PFSK-1 (cell line): Measurements from ENCODE around the gene SMARCC1.

ENCODE experiments used
- FOXP2 ChIP-seq: optimal IDR thresholded peaks from 2 replicates; pipeline ENCODE3; 2011; ENCODE audit warnings: borderline replicate concordance, control low read depth, inconsistent platforms; ENCODE audit not compliant: insufficient read depth; ENCODE audit errors: extremely low read length, extremely low read depth
- POLR2AphosphoS5 ChIP-seq: IDR thresholded peaks from 2 replicates; pipeline ENCODE4 v1.6.1; 2012; ENCODE audit warnings: low read depth, mild to moderate bottlenecking, control low read depth, low read length, moderate library complexity
- SIN3A ChIP-seq: IDR thresholded peaks from 2 replicates; pipeline ENCODE4 v1.6.1; 2012; ENCODE audit warnings: mild to moderate bottlenecking, low read length, moderate library complexity, borderline replicate concordance; ENCODE audit not compliant: insufficient read depth
- TAF1 ChIP-seq: IDR thresholded peaks from 2 replicates; pipeline ENCODE4 v1.6.1; 2012; ENCODE audit warnings: low read length, control low read depth, borderline replicate concordance; ENCODE audit not compliant: insufficient read depth
- TF ChIP-seq, protein P1 (sequence below), 2 experiments: IDR thresholded peaks; 2 replicates each; pipeline versions ENCODE4 v1.6.1 to v1.8.0; 2011 to 2012; ENCODE audit warnings: low read depth in 2 of 2, low read length in 2 of 2, control low read depth in 1 of 2, inconsistent platforms in 1 of 2, mild to moderate bottlenecking in 1 of 2, moderate library complexity in 1 of 2; ENCODE audit not compliant: insufficient read depth in 1 of 2

Gene SMARCC1

DNA sequence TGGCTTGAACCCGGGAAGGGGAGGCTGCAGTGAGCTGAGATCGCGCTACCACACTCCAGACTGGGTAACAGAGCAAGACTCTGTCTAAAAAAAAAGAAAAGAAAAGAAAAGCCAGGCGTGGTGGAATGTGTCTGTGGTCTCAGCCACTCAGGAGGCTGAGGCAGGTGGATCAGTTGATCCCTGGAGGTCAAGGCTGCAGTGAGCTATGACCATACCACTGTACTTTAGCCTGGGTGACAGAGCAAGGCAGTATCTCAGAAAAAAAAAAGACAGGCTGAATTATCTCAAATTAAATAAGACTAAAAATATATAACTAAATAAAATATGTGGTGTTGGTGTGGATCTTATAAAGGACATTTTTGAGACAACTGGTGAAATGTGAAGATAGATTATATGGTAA is 20.6 kb downstream of the SMARCC1 start:
- TF ChIP-seq FOXP2 (no peak), TAF1 (no peak), SIN3A (no peak), POLR2AphosphoS5 (no peak)
- TF ChIP-seq, protein P1, sequence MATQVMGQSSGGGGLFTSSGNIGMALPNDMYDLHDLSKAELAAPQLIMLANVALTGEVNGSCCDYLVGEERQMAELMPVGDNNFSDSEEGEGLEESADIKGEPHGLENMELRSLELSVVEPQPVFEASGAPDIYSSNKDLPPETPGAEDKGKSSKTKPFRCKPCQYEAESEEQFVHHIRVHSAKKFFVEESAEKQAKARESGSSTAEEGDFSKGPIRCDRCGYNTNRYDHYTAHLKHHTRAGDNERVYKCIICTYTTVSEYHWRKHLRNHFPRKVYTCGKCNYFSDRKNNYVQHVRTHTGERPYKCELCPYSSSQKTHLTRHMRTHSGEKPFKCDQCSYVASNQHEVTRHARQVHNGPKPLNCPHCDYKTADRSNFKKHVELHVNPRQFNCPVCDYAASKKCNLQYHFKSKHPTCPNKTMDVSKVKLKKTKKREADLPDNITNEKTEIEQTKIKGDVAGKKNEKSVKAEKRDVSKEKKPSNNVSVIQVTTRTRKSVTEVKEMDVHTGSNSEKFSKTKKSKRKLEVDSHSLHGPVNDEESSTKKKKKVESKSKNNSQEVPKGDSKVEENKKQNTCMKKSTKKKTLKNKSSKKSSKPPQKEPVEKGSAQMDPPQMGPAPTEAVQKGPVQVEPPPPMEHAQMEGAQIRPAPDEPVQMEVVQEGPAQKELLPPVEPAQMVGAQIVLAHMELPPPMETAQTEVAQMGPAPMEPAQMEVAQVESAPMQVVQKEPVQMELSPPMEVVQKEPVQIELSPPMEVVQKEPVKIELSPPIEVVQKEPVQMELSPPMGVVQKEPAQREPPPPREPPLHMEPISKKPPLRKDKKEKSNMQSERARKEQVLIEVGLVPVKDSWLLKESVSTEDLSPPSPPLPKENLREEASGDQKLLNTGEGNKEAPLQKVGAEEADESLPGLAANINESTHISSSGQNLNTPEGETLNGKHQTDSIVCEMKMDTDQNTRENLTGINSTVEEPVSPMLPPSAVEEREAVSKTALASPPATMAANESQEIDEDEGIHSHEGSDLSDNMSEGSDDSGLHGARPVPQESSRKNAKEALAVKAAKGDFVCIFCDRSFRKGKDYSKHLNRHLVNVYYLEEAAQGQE (IDR thresholded peaks at IDR 0.05; ENCODE audit: insufficient read depth in 1 of 2, low read depth in 2 of 2, low read length in 2 of 2) = no peak

DNA sequence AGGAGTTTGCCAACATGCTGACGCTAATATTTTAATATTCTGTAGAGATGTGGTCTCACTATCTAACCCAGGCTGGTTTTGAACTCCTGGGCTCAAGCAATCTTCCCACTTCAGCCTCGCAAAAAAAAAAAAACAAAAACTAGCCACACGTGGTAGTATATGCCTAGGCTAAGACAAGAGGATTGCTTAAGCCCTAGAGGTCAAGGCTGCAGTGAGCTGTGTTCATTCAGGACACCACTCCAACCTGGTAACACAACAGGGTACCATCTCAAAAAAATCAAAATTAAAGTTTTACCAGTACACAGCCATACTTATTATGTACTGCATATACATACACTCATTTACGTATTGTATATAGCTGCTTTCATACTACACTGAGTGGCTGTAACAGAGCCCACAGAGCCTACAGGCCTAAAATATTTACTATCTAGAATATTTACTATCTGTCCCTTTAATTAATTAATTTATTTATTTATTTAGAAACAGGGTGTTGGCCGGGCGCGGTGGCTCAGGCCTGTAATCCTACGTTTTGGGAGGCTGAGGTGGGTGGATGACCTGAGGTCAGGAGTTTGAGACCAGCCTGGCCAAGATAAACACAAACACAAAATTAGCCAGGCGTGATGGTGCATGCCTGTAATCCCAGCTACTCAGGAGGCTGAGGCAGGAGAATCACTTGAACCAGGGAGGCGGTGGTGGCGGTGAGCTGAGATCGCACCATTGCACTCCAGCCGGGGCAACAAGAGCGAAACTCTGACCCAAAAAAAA is 23.2 kb downstream of the SMARCC1 start:
- TF ChIP-seq POLR2AphosphoS5 = no peak

DNA sequence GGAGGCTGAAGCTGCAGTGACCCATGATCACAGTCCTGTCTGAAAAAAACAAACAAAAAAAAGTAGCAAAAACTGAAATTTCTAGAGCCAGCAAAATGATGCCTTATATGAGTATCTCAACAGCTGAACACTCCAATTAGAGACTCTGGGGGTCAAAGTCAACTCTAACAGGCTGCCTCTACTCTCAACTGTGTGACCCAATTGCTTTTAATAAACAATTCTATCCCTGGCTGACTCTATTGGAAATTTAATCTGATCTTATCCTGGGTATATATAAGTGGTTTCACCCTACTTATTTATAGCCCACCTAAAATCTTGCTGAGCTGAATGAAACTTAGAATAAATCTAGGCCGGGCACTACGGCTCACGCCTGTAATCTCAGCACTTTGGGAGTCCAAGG is 29.0 kb downstream of the SMARCC1 start:
- TF ChIP-seq POLR2AphosphoS5 (no peak), SIN3A (no peak), TAF1 (no peak), FOXP2 (no peak)
- TF ChIP-seq, protein P1 (IDR thresholded peaks at IDR 0.05; ENCODE audit: insufficient read depth in 1 of 2, low read depth in 2 of 2, low read length in 2 of 2) = no peak

DNA sequence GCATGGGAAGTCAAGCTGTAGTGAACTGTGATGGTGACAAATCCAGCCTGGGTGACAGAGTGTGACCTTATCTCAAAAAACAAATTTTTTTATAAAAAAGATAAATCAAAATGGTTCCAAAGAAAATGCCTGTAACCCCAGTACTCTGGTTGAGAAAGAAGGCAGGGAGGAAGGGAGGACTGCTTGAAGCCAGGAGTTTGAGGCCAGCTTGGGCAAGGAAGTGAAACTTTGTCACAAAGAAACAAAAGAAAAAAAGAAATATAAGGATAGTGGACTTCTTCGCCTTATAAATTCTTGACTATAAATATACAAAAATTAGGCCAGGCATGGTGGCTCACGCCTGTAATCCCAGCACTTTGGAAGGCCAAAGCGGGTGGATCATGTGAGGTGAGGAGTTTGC is 34.1 kb downstream of the SMARCC1 start:
- TF ChIP-seq TAF1 = no peak
- TF ChIP-seq POLR2AphosphoS5 = no peak
- no peak for TF ChIP-seq SIN3A
- TF ChIP-seq, protein P1 (IDR thresholded peaks at IDR 0.05; ENCODE audit: insufficient read depth in 1 of 2, low read depth in 2 of 2, low read length in 2 of 2) = no peak
- TF ChIP-seq FOXP2 = no peak

DNA sequence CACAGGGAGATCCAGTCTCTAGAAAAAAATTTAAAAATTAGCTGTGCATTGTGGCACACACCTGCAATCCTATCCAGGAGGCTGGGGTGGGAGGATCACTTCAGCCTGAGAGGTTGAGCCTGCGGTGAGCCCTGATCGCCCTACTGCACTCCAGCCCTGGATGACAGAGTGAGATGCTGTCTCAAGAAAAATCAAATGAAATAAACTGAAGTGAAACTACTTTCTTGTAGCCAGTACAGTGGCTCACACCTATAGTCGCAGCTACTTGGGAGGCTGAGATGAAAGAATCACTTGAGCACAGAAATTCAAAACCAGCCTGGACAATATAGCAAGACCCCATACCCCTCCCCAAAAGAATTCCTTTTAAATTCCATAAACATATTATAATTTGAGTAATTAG is 35.4 kb downstream of the SMARCC1 start:
- TF ChIP-seq, protein P1 (IDR thresholded peaks at IDR 0.05; ENCODE audit: insufficient read depth in 1 of 2, low read depth in 2 of 2, low read length in 2 of 2) = no peak
- TF ChIP-seq FOXP2 = no peak
